ENCODE results near the gene CTTN.

Gene CTTN

GRCh38 chr11:70477609-70478008 lies 79.3 kb downstream of the CTTN start:
- DNase-seq: no peak

- DNase-seq: no peak
Measured at GRCh38 chr11:70478166-70478890, 80.0 kb downstream of the CTTN start.

- no peak for DNase-seq
Measured at GRCh38 chr11:70480711-70481110, 82.4 kb downstream of the CTTN start.

GRCh38 chr11:70481625-70482528 lies 83.5 kb downstream of the CTTN start:
- no peak for DNase-seq

- DNase-seq: no peak
Measured at GRCh38 chr11:70482529-70482917, 84.2 kb downstream of the CTTN start.

GRCh38 chr11:70483077-70483861 lies 84.9 kb downstream of the CTTN start:
- peak in 1 of 2 donors; percentile 43 for DNase-seq

GRCh38 chr11:70483917-70484316 lies 85.6 kb downstream of the CTTN start:
- DNase-seq: no peak

- no peak for DNase-seq
Measured at GRCh38 chr11:70485326-70486025, 87.1 kb downstream of the CTTN start.

GRCh38 chr11:70486026-70486415 lies 87.7 kb downstream of the CTTN start:
- DNase-seq: no peak
